ENCODE measurements around the gene G6PD.
"Not testable (repeated sequence)": the region's sequence is repeated elsewhere in the genome, so short reads cannot be mapped to it uniquely, and the experiment has no call there.

DNA sequence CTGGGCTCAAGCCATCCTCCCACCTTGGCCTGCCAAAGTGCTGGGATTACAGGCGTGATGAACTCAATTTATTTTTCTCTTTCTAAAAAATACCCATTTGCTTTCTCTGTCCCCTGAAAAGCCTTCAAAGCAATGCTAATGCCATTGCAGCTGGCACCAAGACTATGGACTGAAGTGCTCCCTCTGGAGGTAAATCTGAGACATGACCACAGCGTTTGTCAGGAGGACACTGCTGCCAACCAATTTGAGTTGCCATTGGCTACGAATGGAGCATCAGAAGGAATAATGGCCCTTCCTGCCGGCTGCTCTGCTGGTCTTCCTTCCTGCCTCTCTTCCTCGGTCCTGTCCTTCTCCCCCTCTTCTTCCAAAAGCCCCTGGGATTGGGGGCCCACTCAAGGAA lies 28.4 kb upstream of the G6PD start:
- TF ChIP-seq, protein P1, sequence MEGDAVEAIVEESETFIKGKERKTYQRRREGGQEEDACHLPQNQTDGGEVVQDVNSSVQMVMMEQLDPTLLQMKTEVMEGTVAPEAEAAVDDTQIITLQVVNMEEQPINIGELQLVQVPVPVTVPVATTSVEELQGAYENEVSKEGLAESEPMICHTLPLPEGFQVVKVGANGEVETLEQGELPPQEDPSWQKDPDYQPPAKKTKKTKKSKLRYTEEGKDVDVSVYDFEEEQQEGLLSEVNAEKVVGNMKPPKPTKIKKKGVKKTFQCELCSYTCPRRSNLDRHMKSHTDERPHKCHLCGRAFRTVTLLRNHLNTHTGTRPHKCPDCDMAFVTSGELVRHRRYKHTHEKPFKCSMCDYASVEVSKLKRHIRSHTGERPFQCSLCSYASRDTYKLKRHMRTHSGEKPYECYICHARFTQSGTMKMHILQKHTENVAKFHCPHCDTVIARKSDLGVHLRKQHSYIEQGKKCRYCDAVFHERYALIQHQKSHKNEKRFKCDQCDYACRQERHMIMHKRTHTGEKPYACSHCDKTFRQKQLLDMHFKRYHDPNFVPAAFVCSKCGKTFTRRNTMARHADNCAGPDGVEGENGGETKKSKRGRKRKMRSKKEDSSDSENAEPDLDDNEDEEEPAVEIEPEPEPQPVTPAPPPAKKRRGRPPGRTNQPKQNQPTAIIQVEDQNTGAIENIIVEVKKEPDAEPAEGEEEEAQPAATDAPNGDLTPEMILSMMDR (IDR thresholded peaks at IDR 0.05), result not testable (repeated sequence)
- TF ChIP-seq EP300, POLR2A, POLR2AphosphoS5 (IDR thresholded peaks at IDR 0.05): not testable (repeated sequence)

Data from upper lobe of left lung (tissue), 4 donors.